PC-9 (cell line): ENCODE data around the gene DCAF17. TPM values are rescaled to one million over a fixed set of nuclear protein-coding genes. Genes with fewer than 3 reads are reported as not detected.

Experiments
- Bru-seq: library from RNA; stranded (reverse); fragments of 400-500 nt; gene quantifications from one replicate; lab custom pipeline; 2021; lab: Mats Ljungman, UMichigan
- BruChase-seq, 2 experiments: library from RNA; stranded (reverse); fragments of 400-500 nt; gene quantifications; one replicate each; lab custom pipeline; 2021; lab: Mats Ljungman, UMichigan
- BruUV-seq: library from RNA; stranded (reverse); fragments of 400-500 nt; replicated peaks from 2 replicates; lab custom pipeline; 2021; lab: Mats Ljungman, UMichigan
- CTCF ChIA-PET: fragments of 300-600 bp; sonication (Branson Sonifier 250); formaldehyde crosslinking; loops from one replicate; lab custom pipeline; 2022; ENCODE audit warnings: antibody characterized with exemption; lab: Charles Lee
- POLR2A ChIA-PET: fragments of 300-600 bp; sonication (Branson Sonifier 250); formaldehyde crosslinking; loops from one replicate; lab custom pipeline; 2022; ENCODE audit warnings: antibody characterized with exemption; ENCODE audit not compliant: unreplicated experiment; lab: Charles Lee
- DNase-seq, 2 experiments: peaks; one replicate each; pipeline versions ENCODE4 v3.0.0 to v3.0.0-alpha.2; 2015 to 2022; ENCODE audit warnings: mixed read lengths in 1 of 2
- H2AFZ ChIP-seq: fragments of 200-600 bp; sonication (generic); 2 replicates; pipeline ENCODE4 v1.8.1; 2017; ENCODE audit warnings: antibody characterized with exemption
- H3F3A ChIP-seq: fragments of 200-600 bp; sonication (generic); 2 replicates; pipeline ENCODE4 v1.8.1; 2017; ENCODE audit warnings: antibody characterized with exemption, mild to moderate bottlenecking, low read depth; ENCODE audit not compliant: insufficient read depth
- H3K27ac ChIP-seq: fragments of 200-600 bp; sonication (generic); 2 replicates; pipeline ENCODE4 v1.6.1; 2016; ENCODE audit warnings: mixed run types
- H3K27me3 ChIP-seq: fragments of 200-600 bp; sonication (generic); 2 replicates; pipeline ENCODE4 v1.6.1; 2016; ENCODE audit warnings: low read depth, mixed run types; ENCODE audit not compliant: insufficient read depth
- H3K36me3 ChIP-seq: fragments of 200-600 bp; sonication (generic); 2 replicates; pipeline ENCODE4 v1.6.1; 2016; ENCODE audit warnings: low read depth, mixed run types
- H3K4me1 ChIP-seq: fragments of 200-600 bp; sonication (generic); replicated peaks from 2 replicates; pipeline ENCODE4 v1.6.1; 2016; ENCODE audit warnings: mixed run types; ENCODE audit not compliant: insufficient read depth
- H3K4me2 ChIP-seq: fragments of 200-600 bp; sonication (generic); 2 replicates; pipeline ENCODE4 v1.6.1; 2017; ENCODE audit warnings: mixed run types
- H3K4me3 ChIP-seq: fragments of 200-600 bp; sonication (generic); 2 replicates; pipeline ENCODE4 v1.6.1; 2016; ENCODE audit warnings: mixed run types
- H3K79me2 ChIP-seq: fragments of 200-600 bp; sonication (generic); 2 replicates; pipeline ENCODE4 v1.6.1; 2017; ENCODE audit warnings: low read depth, mixed run types
- H3K9me2 ChIP-seq: fragments of 200-600 bp; sonication (generic); 2 replicates; pipeline ENCODE4 v1.8.1; 2017; ENCODE audit warnings: mild to moderate bottlenecking; ENCODE audit not compliant: insufficient read depth
- H3K9me3 ChIP-seq: fragments of 200-600 bp; sonication (generic); 2 replicates; pipeline ENCODE4 v1.8.1; 2016; ENCODE audit warnings: low read depth; ENCODE audit not compliant: insufficient read depth
- H4K20me1 ChIP-seq: fragments of 200-600 bp; sonication (generic); 2 replicates; pipeline ENCODE4 v1.8.1; 2017; ENCODE audit not compliant: insufficient read depth
- EZH2 ChIP-seq: fragments of 200-600 bp; sonication (generic); IDR thresholded peaks from 2 replicates; pipeline ENCODE4 v1.8.0; 2017; ENCODE audit warnings: antibody characterized with exemption, low read depth
- intact Hi-C: fragments of 100-400 bp; cut with micrococcal nuclease; formaldehyde crosslinking; loops from one replicate; pipeline ENCODE4 v1.10.0; 2022; ENCODE audit not compliant: unreplicated experiment
- long read RNA-seq: library from polyadenylated mRNA; stranded (forward); transcript quantifications from one replicate; pipeline ENCODE4 v2.0.0, GENCODE V29; 2022
- total RNA-seq: library from RNA; stranded (reverse); gene quantifications from 2 replicates; pipeline ENCODE4 v1.2.3, GENCODE V29; 2021
- TF ChIP-seq, protein P1 (sequence below): fragments of 200-600 bp; sonication (generic); conservative IDR thresholded peaks from 2 replicates; pipeline ENCODE4 v1.6.1; 2017; ENCODE audit warnings: mixed run types, antibody characterized with exemption, mild to moderate bottlenecking, moderate library complexity

The DCAF17 gene, protein sequence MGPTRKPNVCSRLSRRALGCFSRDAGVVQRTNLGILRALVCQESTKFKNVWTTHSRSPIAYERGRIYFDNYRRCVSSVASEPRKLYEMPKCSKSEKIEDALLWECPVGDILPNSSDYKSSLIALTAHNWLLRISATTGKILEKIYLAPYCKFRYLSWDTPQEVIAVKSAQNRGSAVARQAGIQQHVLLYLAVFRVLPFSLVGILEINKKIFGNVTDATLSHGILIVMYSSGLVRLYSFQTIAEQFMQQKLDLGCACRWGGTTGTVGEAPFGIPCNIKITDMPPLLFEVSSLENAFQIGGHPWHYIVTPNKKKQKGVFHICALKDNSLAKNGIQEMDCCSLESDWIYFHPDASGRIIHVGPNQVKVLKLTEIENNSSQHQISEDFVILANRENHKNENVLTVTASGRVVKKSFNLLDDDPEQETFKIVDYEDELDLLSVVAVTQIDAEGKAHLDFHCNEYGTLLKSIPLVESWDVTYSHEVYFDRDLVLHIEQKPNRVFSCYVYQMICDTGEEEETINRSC
- total RNA-seq = 22.0 and 22.1 TPM in 2 replicates
- Bru-seq, nascent RNA = percentile 81 among the genes with signal in this experiment
- percentile 81 among the genes with signal in this experiment for BruChase-seq, experiment 1, labeled RNA remaining after a 2-hour chase
- percentile 82 among the genes with signal in this experiment for BruChase-seq, experiment 2, labeled RNA remaining after a 6-hour chase
- long read RNA-seq, full-length matches to known transcripts = 1 of 8 reads
- long read RNA-seq, partial matches to known transcripts = 0 of 8 reads
- long read RNA-seq, other reads (novel, unspliced or antisense) = 7 of 8 reads

DNA sequence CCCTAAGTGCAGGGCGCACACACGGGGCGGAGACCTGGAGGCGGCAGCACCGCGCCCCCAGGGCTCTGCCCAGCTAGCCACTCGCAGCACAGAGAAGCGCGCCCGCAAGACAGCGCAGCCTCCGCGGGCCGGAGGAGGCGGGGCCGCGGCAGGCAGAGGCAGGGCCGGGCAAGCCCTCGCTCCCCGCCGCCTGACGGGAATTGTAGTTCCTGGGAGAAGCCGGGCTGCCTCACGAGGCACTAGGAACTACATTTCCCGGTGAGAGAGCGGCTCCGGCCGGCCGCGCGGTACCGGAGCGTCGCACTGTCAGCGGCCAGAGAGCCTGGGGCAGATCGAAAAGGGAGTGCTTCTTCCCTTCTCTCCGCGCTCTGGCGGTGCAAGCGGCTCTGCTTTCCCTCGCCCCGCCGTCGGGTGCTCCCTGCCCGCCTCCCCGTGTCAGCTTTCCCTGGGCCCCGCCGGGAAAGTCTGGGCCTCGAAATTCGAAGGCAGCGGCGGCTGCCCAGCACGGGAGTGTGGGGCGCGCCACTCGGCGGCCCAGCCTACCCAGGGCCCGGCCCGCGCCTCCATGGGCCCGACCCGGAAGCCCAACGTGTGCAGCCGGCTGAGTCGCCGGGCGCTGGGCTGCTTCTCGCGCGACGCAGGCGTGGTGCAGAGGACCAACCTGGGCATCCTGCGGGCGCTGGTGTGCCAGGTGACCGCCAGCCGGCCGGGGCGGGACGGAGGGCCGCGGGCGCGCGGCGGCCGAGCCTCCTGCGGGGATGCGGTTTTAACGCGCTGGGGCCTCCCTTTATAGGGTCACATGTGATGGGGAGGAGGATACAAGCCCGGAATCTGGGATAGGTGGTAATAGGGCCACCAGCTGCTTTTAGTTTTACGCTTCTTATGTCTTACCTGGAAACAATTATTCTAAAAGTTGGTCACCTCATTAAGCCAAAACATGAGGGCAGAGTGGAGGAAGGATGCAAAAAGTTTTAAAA, at the start of gene DCAF17:
DCAF17 (plus strand) TSS at position 214 of the 977 bp plus-strand sequence; CDS start at position 566, 352 bp downstream.
- Histone ChIP-seq H4K20me1 (no peaks in the 10 kb centered on the region), H2AFZ (peak within 1 kb of the TSS; percentile 86), H3K4me1 (peaks cover 25% of the 10 kb centered on the region), H3F3A (peaks cover 38% of the 10 kb centered on the region), H3K4me3 (peak within 1 kb of the TSS; percentile 64), H3K36me3 (peaks cover 14% of the 10 kb centered on the region), H3K4me2 (peak within 1 kb of the TSS; percentile 87), H3K27ac (peak within 1 kb of the TSS; percentile 93), H3K9me2 (no peaks in the 10 kb centered on the region), H3K9me3 (no peaks in the 10 kb centered on the region), H3K27me3 (no peaks in the 10 kb centered on the region), H3K79me2 (peaks cover 73% of the 10 kb centered on the region)
- intact Hi-C loops = loop anchor here (1.0 to 10.0 kb wide), 6 partner anchors 88 to 670 kb away; partner anchors contain the start of genes CYBRD1, DLX2 and GORASP2
- no peak for TF ChIP-seq EZH2
- TF ChIP-seq, protein P1, sequence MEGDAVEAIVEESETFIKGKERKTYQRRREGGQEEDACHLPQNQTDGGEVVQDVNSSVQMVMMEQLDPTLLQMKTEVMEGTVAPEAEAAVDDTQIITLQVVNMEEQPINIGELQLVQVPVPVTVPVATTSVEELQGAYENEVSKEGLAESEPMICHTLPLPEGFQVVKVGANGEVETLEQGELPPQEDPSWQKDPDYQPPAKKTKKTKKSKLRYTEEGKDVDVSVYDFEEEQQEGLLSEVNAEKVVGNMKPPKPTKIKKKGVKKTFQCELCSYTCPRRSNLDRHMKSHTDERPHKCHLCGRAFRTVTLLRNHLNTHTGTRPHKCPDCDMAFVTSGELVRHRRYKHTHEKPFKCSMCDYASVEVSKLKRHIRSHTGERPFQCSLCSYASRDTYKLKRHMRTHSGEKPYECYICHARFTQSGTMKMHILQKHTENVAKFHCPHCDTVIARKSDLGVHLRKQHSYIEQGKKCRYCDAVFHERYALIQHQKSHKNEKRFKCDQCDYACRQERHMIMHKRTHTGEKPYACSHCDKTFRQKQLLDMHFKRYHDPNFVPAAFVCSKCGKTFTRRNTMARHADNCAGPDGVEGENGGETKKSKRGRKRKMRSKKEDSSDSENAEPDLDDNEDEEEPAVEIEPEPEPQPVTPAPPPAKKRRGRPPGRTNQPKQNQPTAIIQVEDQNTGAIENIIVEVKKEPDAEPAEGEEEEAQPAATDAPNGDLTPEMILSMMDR = no peak; the same call in 1 of the 2 replicates
- BruUV-seq = TSS peak; percentile 55
- ChIA-PET POLR2A (interaction anchor here (0.5 to 0.6 kb wide), 5 partner anchors 143 to 1982 kb away, joined by 3 to 14 read pairs (median 4); no protein-coding TSS in a partner anchor), CTCF (interaction anchor here (1.1 kb wide), 1 partner anchor 95 kb away, joined by 4 read pairs; no protein-coding TSS in a partner anchor)
- peak; percentile 95 to 98 for DNase-seq

DNA sequence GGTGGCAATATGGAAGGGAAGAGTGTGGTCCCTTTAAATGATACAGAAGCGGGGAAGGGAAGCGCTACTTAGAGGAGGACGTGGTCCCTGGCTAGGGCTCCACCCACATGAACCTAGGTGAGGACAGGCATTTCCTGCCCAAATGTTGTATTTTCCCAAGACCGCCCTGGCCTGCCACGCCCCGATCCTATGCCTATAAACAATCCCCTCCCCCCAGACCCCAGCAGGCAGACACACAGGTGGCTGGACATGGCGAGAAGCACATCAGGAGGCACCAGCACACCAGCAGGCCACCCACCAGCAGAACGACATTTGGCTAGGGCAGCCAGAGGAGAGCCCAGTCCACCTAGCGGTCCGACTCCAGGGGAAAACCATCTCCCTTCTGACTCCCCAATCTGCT, 47.4 kb upstream of the DCAF17 start:
- Histone ChIP-seq H3K4me1 (peaks cover 22% of the 10 kb centered on the region), H3K4me2 (no peak overlapping the region), H3K4me3 (no peak overlapping the region), H3F3A (peaks cover 15% of the 10 kb centered on the region), H2AFZ (no peak overlapping the region), H4K20me1 (no peaks in the 10 kb centered on the region), H3K27ac (no peak overlapping the region), H3K9me2 (no peaks in the 10 kb centered on the region), H3K9me3 (no peaks in the 10 kb centered on the region; the same call in 1 of the 2 replicates), H3K79me2 (peaks cover 20% of the 10 kb centered on the region; the same call in 1 of the 2 replicates), H3K36me3 (0 out of 2 replicates have a peak, but pooled peaks cover 3% of the 10 kb centered on the region), H3K27me3 (no peaks in the 10 kb centered on the region)
- DNase-seq = no peak
- TF ChIP-seq, protein P1 = no peak
- TF ChIP-seq EZH2 = no peak
- intact Hi-C loops = no loop called here
- CTCF ChIA-PET = no interaction called here
- no TSS peak for BruUV-seq
- POLR2A ChIA-PET = no interaction called here
